ENCODE results near the gene MORN3.
"Not testable (repeated sequence)": the region's sequence is repeated elsewhere in the genome, so short reads cannot be mapped to it uniquely, and the experiment has no call there.

Gene MORN3

DNA sequence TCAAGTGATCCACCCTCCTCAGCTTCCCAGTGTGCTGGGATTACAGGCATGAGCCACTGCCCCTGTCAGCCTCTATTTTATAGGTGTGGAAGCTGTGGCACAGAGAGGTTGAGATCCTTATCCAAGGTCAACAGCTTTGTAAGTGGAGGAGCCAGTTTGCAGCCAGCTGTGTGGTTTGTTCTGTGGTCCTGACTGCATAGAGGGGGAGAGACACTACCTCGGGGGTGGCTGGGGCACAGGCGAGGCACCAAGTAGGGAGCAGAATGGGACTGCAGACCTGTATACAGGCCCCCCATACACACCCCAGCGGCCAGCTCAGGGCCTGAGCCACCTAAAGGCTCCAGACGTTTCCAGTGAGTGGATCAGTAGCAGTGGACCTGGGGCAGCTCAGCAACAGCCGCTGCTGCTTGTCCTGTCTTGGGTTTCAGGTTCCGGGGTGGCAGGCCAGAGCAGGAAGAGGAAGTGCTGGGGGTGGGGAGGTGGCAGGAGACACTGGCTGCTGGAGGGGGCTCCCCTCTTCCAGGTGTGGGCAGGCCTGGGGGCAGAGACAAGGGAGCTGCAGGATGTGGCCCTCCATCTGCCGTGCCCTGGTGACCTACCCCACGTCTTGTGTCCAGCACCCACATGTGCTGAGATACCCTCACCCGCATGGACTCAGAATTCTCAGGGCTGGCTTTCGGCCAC, 32.1 kb downstream of the MORN3 start:
- peak in 2 of 3 donors; percentile 40 to 67 for DNase-seq

DNA sequence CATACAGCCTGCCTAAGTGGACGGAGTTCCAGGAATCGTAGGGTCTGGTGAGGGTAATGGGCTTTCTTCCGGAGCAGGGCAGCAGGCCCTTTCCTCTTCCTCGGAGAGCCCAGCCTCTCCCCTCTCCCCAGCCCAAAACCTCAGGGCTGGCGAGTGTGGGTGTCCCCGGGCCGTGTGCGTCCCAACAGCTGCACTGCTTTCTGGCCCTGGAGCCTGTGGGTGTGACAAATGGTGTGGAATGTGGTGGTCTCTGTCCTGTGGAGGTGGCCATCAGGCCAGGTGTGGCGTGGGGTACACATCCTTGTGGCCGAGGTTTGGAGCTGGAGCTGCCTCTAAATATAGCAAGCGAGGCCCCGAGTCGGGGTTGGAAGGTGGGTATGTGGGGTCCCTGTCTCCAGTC, 34.6 kb downstream of the MORN3 start:
- DNase-seq = no peak

GRCh38 chr12:121633833-121634196, 35.6 kb downstream of the MORN3 start:
- not testable (repeated sequence) for DNase-seq

DNA sequence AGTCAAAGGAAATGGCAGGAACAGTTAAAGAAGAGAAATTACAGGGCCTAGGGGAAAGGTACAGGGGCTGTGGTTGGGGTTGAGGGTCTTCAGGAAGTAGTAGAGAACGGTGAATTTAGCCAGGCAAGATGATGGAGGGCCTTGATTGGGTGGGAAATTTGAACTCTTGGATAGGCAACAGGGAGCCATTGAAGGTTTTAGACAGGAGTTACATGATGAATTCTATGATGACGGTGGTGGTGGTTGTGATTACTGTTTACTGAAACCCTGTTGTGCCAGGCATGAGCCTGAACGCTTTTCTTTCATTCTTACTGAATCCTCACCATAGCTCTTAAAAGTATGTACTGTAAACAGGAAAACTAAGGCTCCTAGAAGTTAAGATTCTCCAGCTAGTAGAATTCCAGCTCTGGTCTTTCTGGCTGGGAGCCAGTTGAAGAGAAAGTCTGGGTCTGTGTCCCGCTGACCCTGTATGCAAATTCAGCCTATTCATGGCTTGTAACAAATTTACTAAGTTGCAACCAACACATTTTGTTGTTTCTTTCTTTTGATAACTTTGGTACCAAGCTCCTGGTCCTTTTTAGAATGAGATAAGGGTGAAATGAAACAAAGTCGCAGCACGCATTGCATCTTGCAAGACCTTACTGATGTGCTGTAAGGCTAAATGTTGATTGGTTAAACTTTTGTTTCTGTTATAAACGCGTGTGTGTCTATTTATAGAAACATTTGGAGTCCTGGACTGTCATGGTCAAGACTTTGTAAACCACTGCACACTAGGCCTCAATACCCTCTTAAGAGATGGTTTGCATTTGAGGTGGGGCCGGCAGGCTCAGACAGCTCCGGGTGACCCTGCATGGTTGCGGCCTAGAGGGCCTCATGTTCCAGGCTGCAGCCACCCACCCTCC, 37.1 kb downstream of the MORN3 start:
- DNase-seq = no peak

- DNase-seq = no peak
Observed at GRCh38 chr12:121630791-121631355, 38.6 kb downstream of the MORN3 start.

DNA sequence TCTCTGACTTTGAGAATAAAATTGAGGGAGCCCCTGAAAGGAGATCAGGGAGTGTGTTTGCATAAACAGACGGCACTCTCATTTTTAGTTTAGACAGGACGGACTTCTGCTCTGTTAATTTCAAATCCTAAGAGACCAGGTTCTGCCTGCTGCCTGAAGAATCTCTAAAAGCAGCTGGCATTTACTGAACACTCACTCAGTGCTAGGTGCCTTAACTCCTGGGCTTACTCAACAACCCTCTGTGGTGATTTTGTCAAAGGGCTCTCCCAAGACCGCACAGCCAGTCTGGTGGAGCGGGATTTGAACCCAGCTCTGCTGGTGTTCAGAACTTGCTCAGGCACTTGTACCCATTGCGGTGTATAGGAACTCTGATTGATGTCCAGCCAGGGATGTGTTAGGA, 40.9 kb downstream of the MORN3 start:
- no peak for DNase-seq

- DNase-seq = peak in 2 of 3 donors; percentile 51 to 60
Observed at GRCh38 chr12:121628037-121628436, 41.4 kb downstream of the MORN3 start.

DNA sequence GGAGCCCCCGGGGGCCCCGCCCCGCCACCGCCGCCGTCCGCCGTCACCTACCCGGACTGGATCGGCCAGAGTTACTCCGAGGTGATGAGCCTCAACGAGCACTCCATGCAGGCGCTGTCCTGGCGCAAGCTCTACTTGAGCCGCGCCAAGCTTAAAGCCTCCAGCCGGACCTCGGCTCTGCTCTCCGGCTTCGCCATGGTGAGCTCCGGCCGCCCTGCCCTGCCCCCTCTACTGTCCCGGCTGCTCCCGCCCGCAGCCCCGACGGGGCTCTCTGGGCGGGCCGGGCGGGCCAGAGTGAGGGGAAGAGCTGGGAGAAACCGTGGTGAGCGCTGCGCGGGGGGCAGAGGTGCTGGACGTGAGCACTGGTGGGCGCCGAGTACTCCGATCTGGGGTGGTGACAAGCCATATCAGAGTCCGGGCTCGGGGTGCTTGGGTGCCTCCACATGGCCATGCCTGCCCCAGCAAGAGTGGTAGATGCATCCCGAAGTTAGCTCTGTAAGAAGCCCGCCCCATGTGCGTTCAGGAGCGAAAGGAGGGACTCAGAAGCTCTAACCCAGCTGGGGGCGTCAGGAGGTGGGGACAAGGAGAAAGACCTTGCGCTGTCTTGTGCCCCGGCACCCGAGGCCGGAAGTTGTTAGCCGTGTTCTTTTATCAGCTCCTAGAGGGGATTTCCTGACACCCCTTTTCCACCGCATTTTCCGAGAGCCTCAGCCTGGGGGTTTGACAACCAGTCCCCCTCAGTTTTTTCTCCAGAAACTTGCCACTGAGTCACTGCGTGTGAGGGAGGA, 42.4 kb downstream of the MORN3 start:
- DNase-seq = peak; percentile 58 to 78 (median 73)

DNA sequence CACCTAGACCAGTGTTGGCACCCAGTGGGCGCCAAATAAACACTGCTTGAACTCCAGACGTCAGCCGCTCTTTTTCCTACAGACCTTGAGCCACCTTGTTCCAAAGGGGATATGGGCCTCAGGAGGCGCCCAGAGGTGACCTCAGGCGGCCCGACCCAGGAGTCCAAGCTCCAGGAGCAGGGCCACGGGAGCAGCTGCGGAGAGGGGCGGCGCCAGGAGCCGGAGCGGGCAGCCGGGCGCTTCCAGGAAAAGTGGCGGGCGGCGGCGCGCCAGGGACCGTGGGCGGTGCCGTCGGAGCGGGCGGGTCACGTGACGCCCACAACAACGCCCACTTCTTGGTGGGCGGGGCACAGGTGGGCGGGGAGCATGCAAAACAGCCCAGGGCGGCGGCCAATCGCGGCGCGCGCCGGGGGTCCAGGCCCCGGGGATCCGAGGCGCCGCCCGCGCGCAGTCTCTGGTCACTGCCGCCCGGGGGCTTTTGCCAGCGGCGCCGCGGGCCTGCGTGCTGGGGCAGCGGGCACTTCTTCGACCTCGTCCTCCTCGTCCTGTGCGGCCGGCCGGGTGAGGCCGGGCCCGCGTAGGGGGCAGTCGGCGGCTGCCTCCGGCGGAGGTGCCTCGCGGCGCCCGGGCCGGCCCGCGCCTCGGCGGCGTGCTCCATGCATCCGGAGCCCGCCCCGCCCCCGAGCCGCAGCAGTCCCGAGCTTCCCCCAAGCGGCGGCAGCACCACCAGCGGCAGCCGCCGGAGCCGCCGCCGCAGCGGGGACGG, 43.2 kb downstream of the MORN3 start, which contains the start of gene ORAI1:
ORAI1 (plus strand) TSS at position 444 of the 766 bp plus-strand sequence.
- peak; percentile 94 to 97 (median 96) for DNase-seq

DNA sequence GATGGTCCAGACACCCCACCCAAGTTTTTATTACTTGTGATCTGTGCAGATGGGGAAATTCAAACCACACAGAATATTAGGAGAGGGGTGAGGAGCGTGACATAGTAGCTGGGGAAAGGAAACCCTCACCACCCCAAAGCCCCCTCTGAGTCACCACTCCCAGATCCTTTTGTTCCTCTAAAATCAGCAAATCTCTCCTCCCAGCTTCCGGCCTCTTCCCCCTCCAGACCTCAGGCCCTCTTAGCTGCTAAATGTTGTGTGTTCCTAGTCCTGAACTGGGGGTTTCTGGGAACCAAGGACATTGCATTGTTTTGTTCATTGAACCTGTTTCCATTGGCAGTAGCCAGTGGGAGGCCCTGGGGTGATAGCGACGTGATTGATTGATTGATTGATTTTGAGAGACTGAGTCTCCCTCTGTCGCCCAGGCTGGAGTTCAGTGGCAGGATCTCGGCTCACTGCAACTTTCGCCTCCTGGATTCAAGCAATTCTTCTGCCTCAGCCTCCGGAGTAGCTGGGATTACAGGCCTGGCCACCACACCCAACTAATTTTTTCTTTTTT, 49.0 kb downstream of the MORN3 start:
- DNase-seq = peak; percentile 83 to 86 (median 84)

DNA sequence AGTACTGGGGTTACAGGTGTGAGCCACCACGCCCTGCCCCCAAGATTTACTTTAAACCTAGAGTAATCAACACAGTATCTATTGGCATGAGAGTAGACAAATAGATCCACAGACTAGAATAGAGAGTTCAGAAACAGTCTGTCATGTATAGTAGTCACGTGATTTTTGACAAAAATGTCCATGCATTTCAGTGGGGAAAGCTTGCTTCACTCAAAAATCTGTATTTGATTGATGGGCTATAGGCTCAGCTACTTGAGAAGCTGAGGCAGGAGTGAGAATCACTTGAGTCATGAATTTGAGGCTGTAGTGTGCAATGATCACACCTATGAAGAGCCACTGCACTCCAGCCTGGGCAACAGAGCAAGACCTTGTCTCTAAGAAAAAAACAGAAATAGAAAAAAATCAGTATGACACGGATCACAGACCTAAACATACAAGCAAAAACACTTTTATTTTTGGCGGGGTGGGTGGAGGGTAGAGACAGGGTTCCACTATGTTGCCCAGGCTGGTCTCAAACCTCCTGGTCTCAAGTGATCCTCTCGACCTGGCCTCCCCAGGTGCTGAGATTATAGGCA, 50.7 kb downstream of the MORN3 start:
- DNase-seq = no peak

DNA sequence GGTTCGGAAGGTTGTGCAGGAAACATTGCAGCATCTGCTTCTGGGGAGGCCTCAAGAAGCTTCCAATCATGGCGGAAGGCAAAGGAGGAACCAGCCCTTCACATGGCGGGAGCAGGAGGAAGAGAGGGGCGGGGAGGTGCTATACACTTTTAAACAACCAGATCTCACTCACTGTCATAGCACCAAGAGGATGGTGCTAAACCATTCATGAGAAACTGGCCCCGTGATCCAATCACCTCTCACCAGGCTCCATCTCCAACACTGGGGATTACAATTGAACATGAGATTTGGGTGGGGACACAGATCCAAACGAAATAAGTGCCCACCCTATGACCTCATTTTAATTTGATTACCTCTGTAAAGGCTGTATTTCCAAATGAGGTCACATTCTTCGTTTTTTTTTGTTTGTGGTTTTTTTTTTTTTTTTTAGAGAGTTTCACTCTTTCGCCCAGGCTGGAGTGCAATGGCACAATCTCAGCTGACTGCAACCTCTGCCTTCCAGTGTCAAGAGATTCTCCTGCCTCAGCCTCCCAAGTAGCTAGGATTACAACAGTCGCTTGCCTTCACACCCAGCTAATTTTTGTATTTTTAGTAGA, 54.5 kb downstream of the MORN3 start:
- peak in 1 of 3 donors; percentile 42 for DNase-seq

- DNase-seq = peak; percentile 72 to 87 (median 84)
Observed at GRCh38 chr12:121613462-121613861, 56.0 kb downstream of the MORN3 start.

GRCh38 chr12:121611306-121611705, 58.1 kb downstream of the MORN3 start:
- no peak for DNase-seq

DNA sequence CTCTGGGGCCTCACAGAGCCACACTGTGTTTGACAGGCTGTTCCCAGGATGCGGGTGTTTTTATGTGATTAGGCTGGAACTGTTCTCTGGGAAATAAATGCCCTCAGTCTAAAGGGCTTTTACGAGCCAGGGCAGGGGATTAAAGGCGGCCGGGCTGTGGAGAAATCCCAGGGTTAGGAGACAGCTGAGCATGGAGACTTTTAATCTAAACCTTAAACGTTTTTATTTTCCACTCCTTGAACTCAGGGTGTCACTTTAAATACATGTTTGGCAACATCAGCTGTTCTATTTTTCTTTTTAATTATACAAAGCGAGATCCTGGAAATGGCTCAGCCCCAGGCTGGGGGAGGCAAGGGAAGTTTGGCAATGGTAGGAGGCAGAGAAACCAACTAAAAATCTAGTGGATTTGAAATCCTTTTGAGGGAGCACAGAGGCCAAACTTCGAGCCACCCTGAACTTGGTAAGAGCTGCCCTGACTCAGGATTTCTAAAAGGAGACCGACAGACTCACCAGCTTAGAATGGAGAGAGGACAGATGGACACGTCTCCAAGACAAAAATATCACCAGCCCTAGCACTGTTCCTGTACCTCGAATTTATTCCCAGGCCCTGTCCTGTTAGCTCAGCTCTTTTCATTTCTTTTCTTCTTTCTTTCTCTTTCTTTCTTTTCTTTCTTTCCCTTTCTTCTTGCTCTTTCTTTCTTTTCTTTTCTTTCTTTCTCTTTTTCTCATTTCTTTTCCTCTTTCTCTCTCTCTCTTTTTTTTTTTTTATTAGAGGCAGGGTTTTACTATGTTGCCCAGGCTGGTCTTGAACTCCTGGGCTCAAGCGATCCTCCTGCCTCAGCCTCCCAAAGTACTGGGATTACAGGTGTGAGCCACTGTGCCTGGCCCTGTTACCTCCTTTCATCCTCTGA, 59.0 kb downstream of the MORN3 start:
- DNase-seq = no peak

- no peak for DNase-seq
Observed at GRCh38 chr12:121608301-121608700, 61.2 kb downstream of the MORN3 start.

GRCh38 chr12:121603581-121603980, 65.9 kb downstream of the MORN3 start:
- DNase-seq = no peak

DNA sequence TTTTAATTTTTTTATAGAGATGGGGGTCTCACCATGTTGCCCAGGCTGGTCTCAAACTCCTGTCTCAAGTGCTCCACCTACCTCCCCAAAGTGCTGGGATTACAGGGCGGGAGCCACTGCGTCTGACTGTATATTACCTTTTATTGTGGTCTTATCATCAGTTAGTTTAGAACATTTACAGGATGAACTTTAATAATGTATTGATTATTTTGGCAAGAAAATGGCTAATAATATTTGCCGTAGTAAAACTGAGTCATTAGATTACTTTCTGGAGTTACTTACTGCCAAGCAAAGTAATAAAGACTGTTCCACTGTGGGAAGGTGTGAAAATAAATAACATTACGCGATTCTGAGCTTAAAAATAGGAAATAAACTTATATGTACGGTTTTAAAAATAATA, 66.7 kb downstream of the MORN3 start:
- DNase-seq = no peak

DNA sequence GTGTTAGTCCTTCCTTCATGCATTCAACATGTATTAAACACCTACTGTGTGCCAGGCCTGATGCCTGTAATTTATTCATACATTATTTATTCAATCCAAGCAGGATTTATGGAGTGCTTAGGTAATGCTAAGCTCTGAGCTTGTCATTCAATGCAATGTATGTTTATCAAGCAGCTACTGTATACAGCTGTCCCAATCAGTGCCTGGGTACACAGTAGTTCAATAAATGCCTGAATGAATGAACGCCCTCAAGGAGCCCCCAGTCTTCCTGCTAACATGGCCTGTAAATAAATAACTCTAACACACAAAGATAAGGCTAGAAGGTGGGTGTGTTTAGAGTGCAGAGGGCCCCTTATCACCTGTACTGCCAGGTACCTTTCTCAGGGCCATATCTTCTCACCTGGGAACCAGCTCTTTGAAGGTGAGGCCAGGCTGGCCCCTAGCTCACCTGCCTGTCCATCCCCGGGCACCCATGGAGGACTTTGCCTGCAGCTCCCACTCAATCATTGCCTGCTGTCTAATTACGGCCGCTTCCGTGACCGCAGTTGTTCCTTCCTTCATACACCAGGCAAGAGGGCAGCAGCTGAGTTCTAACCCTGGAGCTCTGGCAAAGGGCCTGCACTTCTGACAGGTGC, 68.6 kb downstream of the MORN3 start:
- DNase-seq = no peak
